Effector memory CD8-positive, alpha-beta T cell (primary cell): ENCODE data around the gene C11orf91.
A peak's percentile ranks its signal among the peaks of the same experiment; 100 is the strongest.

Experiments used
- ATAC-seq: fragments of 150-1000 bp; cut with Tn5 transposase; replicated peaks from 2 replicates; pipeline ENCODE4 v1.10.0; 2021; ENCODE audit warnings: mild to moderate bottlenecking, moderate library complexity
- DNase-seq, 3 experiments: peaks; one replicate each; pipeline ENCODE4 v3.0.0; 2021
- H3K27ac Mint-ChIP-seq, 2 donors: one replicate each; pipeline ENCODE4 v1.8.0; 2022; ENCODE audit warnings: mild to moderate bottlenecking in 2 of 2, mixed read lengths in 2 of 2, moderate library complexity in 2 of 2
- H3K27me3 Mint-ChIP-seq, 2 donors: one replicate each; pipeline ENCODE4 v1.8.0; 2022; ENCODE audit warnings: mixed read lengths in 2 of 2
- H3K36me3 Mint-ChIP-seq: one replicate; pipeline ENCODE4 v1.8.0; 2022; ENCODE audit warnings: mild to moderate bottlenecking, moderate library complexity, mixed read lengths; ENCODE audit not compliant: insufficient read depth
- H3K4me1 Mint-ChIP-seq, 2 donors: one replicate each; pipeline ENCODE4 v1.8.0; 2022; ENCODE audit warnings: low read depth in 2 of 2, mixed read lengths in 2 of 2
- H3K4me3 Mint-ChIP-seq, 2 donors: one replicate each; pipeline ENCODE4 v1.8.0; 2022; ENCODE audit warnings: mild to moderate bottlenecking in 2 of 2, mixed read lengths in 2 of 2, moderate library complexity in 2 of 2
- H3K9me3 Mint-ChIP-seq, 2 donors: one replicate each; pipeline ENCODE4 v1.8.0; 2022; ENCODE audit warnings: mixed read lengths in 2 of 2
- total RNA-seq, 9 experiments: gene quantifications; one replicate each; lab custom pipeline; 2026; lab: John Stamatoyannopoulos, UW

C11orf91 gene, protein sequence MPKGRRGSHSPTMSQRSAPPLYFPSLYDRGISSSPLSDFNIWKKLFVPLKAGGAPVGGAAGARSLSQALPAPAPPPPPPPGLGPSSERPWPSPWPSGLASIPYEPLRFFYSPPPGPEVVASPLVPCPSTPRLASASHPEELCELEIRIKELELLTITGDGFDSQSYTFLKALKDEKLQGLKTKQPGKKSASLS
- 0 to 0.49 (median 0.06) reads per million in 9 experiments for total RNA-seq

DNA sequence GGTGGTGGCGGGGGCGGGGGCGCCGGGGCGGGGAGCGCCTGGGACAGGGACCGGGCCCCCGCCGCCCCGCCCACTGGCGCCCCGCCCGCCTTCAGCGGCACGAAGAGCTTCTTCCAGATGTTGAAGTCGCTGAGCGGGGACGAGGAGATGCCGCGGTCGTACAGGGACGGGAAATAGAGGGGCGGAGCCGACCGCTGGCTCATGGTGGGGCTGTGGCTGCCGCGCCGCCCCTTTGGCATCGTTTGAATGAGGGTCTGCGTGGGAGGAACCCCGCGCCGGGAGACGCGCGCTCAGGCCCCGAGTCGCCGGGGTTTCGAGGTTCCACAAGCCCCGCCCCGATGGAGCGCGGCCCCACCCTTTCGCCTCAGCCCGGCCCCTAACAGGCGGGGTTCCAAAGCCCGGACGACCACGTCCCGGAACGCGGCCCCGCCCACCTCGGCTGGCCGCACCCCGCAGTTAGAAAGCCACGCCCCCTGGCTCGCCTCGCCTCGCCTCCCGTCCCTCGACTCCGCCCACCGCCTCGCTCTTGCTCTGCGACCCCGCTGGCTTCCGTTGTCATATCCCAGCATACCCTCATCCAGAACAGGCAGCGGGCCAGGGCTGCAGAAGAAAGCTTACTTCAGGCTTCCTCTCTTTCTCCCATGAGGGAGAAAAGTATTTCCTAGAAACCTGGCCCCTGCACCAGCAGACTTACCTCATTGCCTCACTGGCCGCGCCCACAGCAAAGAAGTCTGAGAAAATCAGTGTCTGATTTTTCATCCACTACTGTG, at the start of gene C11orf91:
C11orf91 (minus strand) TSS at position 325 of the 770 bp plus-strand sequence; CDS start at position 239, 86 bp downstream.
- ATAC-seq (peak; percentile 94), DNase-seq (peak; percentile 95 to 97 (median 95))
- Mint-ChIP-seq H3K27me3 (peaks cover 24 to 30% of the 10 kb centered on the region in 2 donors), H3K4me3 (peak within 1 kb of the TSS; percentile 86 to 87), H3K36me3 (peaks cover 13% of the 10 kb centered on the region), H3K9me3 (no peaks in the 10 kb centered on the region), H3K4me1 (peaks cover 12 to 13% of the 10 kb centered on the region in 2 donors), H3K27ac (peak within 1 kb of the TSS in 1 of 2 donors; percentile 87)

DNA sequence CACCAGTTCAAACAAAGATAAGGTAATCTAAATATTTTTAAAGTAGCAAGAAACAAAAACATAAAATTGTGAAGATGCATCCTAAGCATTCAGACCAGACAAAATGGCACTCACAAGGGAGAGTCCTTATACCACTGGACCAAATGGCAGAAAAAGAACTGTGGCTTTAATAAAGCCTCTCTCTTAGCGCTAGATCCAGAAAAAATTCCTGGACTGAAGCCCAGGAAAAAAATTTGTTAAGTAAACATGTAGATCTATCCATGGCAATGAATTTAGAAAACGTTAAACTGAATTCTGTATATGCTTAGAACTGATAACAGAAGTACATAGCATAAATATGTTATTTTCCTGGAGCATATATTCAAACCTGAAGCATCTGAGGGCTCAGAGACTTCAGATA, 47.4 kb upstream of the C11orf91 start:
- no peak overlapping the region for H3K4me3 Mint-ChIP-seq
- DNase-seq (no peak), ATAC-seq (no peak)
- H3K27ac Mint-ChIP-seq, result peak overlapping the region in 1 of 2 donors; percentile 32
- peaks cover 75% of the 10 kb centered on the region for H3K36me3 Mint-ChIP-seq
- H3K4me1 Mint-ChIP-seq, result peaks cover 0 to 5% of the 10 kb centered on the region in 2 donors
- no peaks in the 10 kb centered on the region for H3K27me3 Mint-ChIP-seq
- H3K9me3 Mint-ChIP-seq, result no peaks in the 10 kb centered on the region

DNA sequence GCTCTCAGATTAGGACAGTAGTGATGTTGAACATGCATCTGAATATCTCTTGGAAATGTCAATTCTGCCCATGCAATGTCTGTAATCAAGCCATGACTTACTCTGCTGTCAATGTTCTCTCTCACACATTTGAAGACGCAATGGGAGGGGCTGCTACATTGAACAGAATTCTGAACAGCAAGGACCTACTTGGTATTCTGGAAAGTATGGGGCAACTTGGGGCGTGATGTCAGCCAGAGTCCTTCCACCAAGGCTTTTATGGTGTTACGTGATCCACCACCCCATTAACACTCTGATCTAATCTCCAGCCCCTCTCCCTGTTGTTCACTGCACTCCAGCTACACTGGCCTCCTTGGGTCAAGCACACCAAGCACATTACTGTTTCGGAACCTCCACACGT, 42.7 kb upstream of the C11orf91 start:
- peaks cover 47% of the 10 kb centered on the region for H3K36me3 Mint-ChIP-seq
- no peak for DNase-seq
- no peaks in the 10 kb centered on the region for H3K9me3 Mint-ChIP-seq
- ATAC-seq, result no peak
- peaks cover 0 to 5% of the 10 kb centered on the region in 2 donors for H3K4me1 Mint-ChIP-seq
- H3K27ac Mint-ChIP-seq, result no peak overlapping the region
- no peaks in the 10 kb centered on the region for H3K27me3 Mint-ChIP-seq
- no peak overlapping the region for H3K4me3 Mint-ChIP-seq

DNA sequence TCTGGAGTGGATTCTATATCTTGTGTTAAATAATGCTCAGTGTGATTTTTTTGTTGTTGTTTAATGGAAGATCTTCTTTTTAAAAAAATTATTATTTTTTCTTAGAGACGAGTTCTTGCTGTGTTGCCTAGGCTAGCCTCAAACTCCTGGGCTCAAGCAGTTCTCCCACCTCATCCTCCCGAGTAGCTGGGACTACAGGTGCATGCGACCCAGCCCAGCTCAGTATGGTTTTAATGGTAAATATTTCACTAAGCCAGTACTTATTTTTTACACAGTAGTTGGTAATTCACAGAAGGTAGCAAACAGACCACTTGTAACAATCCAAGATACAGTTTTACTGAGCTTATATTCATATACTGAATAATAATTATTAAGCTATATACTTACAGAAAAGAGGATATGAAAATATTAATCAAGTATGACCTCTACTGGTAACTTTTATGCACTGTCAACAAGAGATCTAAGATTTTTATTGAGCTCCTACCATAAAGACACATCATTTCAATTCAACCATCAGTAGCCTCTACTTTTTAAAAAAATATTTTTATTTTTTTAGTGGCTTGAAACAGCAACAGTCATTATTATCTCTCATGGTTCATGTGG, 41.7 kb upstream of the C11orf91 start:
- Mint-ChIP-seq H3K27ac (peak overlapping the region in 1 of 2 donors; percentile 41), H3K27me3 (no peaks in the 10 kb centered on the region), H3K4me1 (peaks cover 0 to 5% of the 10 kb centered on the region in 2 donors), H3K36me3 (peaks cover 42% of the 10 kb centered on the region), H3K9me3 (no peaks in the 10 kb centered on the region), H3K4me3 (no peak overlapping the region)
- ATAC-seq, result peak; percentile 66
- no peak for DNase-seq

DNA sequence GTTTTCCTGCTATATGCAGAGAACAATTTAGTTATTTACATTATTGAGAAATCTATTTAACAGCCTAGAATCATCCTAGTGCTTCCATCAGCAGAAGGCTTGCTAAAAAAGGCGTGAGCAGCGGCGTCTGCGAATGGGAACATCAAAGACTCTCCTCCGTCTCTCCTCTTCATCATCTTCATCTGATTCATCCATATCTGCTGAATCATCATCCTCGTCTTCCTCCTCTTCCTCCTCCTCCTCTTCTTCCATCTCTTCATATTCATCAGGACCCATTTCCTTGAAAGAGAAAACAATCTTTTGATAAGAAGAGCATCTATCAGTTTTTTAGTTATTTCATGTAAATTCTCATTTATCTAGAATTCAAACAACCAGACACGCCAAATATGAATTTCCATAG, 41.2 kb upstream of the C11orf91 start:
- ATAC-seq, result no peak
- H3K4me1 Mint-ChIP-seq, result peaks cover 0 to 5% of the 10 kb centered on the region in 2 donors
- no peak for DNase-seq
- no peaks in the 10 kb centered on the region for H3K9me3 Mint-ChIP-seq
- peaks cover 37% of the 10 kb centered on the region for H3K36me3 Mint-ChIP-seq
- H3K27ac Mint-ChIP-seq, result peak overlapping the region in 1 of 2 donors; percentile 41
- H3K27me3 Mint-ChIP-seq, result no peaks in the 10 kb centered on the region
- no peak overlapping the region for H3K4me3 Mint-ChIP-seq

DNA sequence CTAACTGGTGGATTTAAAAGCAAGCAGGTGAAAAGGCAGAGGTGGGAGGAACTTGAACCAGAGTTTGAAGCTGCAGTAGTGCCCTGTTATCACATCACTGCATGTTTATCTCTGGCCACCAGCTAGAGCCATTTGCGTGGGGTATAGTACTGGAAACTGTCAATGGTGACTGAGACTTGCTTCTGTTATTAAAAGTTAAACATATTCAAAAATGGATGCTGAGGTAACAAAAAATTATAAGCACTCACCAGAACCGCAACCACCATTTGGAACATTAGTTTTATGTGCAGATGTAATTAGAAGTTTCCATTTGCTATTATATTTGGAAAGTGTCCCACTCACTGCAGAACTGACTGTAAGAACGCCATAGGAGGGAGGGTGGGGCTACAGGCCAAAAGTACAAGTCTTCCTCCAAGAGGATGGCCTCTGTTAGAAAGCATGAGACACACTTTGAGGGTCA, 36.8 kb upstream of the C11orf91 start:
- Mint-ChIP-seq H3K27me3 (no peaks in the 10 kb centered on the region), H3K4me3 (peak overlapping the region in 1 of 2 donors; percentile 87), H3K36me3 (peaks cover 15% of the 10 kb centered on the region), H3K9me3 (no peaks in the 10 kb centered on the region), H3K27ac (peak overlapping the region in 1 of 2 donors; percentile 83), H3K4me1 (peaks cover 13 to 17% of the 10 kb centered on the region in 2 donors)
- ATAC-seq (no peak), DNase-seq (no peak)

DNA sequence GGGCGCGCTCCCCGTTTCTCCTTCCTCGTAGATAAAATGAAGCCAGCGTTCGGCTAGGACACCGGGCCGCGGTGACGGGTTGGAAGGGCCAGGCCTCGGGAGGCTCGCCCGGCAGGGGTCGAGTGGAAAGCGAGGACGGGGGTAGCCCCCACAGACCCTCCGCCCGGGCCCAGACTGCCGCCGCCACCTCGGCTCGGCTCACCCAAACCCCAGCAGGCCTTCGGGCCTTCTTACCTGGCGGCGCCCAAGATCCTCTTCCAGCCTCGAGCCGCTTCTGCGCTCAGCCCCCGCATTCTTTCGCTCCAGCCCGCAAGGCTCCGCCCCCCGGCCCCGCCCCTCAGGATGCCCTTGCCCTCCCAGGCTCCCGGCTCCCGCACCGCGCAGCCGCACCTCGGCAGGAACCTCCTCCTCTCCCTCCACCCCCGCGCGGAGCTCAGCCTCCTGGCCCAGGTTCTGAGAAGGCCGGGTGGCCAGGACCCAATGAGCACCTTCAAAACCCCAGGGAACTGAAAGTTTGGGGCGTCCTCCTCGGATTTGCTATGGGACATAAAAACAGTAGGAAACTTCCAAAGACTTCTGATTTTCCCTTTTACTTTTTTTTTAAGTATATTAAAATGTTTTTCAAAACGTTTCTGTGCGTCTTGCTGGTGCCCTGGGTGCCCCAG, 35.7 kb upstream of the C11orf91 start, which contains the start of gene CD59:
CD59 (minus strand) TSS at position 276 of the 665 bp plus-strand sequence. CDS start 13,978 bp downstream, outside the sequence.
- Mint-ChIP-seq H3K27me3 (no peaks in the 10 kb centered on the region), H3K9me3 (no peaks in the 10 kb centered on the region), H3K4me3 (peak within 1 kb of the TSS; percentile 87 to 88), H3K36me3 (peaks cover 11% of the 10 kb centered on the region), H3K27ac (peak within 1 kb of the TSS; percentile 82 to 83), H3K4me1 (peaks cover 16 to 22% of the 10 kb centered on the region in 2 donors)
- ATAC-seq, result peak; percentile 72
- peak; percentile 72 to 78 (median 77) for DNase-seq

DNA sequence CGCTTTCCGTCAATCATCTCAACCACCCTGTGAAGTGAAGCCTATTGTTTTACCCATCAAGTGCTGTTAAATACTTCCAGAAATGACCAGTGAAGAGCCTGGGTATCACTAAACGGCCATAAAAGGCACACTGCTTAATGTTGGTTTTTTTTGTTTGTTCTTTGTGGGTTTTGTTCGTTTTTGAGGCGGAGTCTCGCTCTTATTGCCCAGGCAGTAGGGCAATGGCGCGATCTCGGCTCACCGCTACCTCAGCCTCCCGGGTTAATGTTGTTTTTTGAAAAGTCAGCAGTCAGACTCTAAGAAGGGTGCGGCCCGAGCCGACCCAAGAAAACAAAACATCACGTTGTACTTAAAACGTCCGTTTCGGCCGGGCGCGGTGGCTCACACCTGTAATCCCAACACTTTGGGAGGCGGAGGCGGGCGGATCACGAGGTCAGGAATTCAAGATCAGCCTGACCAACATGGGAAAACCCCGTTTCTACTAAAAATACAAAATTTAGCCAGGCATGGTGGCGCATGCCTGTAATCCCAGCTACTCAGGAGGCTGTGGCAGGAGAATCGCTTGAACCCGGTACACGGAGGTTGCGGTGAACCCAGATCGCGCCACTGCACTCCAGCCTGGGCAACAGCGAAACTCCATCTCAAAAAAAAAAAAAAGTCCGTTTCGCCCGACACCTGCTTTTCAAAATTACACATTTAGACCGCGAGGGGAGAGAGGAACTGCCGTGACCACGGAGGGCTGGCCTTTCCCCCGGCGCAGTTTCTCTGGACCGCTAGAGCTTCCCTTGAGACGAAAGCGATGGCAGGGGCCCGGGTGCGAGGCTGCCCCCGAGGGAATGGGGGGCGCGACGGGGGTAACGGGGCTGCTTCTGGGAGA, 34.9 kb upstream of the C11orf91 start:
- peak; percentile 39 to 47 (median 41) for DNase-seq
- Mint-ChIP-seq H3K36me3 (peaks cover 11% of the 10 kb centered on the region), H3K9me3 (no peaks in the 10 kb centered on the region), H3K27ac (peak overlapping the region; percentile 82 to 83), H3K27me3 (no peaks in the 10 kb centered on the region), H3K4me1 (peaks cover 16 to 22% of the 10 kb centered on the region in 2 donors), H3K4me3 (peak overlapping the region; percentile 87 to 88)
- peak; percentile 70 for ATAC-seq

DNA sequence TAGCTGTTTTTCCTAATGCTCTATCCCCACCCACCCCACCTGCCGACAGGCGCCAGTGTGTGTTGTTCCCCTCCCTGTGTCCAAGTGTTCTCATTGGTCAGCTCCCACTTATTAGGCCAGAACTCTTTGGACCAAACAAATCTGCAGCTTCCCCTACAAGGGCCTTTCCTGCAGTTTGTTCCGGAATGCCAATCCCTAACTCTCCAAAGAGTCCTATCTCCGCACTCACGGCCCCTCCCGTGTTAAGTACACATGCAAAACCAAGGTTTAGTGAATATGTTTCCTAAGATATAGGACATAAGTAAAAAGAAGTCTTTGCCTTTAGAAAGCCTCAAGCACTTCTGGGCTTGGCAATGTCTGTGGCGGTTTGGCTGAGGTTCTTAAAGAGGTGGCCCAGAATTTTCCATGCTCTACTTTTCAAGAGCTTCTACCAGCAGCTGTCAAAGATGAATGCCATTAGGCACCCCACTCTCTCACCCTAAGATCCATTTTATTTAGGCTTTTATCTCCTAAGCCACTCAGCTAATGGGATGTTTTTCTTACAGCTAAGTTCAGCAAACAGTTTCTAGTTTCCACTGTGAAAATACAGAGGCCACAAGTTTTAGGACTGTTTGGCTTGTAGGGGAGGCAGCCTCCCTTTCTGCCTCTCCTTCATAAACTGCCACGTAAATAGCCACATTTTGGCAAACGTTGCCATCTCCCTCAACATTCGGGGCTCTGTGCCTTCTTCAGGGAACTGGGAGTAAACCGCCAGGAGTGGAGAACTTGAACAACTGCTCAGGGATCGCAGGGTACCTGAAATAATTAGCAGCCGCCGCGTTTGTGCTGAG, 34.0 kb upstream of the C11orf91 start:
- Mint-ChIP-seq H3K27ac (peak overlapping the region; percentile 82 to 83), H3K4me1 (peaks cover 16 to 22% of the 10 kb centered on the region in 2 donors), H3K27me3 (no peaks in the 10 kb centered on the region), H3K36me3 (peaks cover 11% of the 10 kb centered on the region), H3K4me3 (peak overlapping the region; percentile 87 to 88), H3K9me3 (no peaks in the 10 kb centered on the region)
- ATAC-seq (no peak), DNase-seq (no peak)

DNA sequence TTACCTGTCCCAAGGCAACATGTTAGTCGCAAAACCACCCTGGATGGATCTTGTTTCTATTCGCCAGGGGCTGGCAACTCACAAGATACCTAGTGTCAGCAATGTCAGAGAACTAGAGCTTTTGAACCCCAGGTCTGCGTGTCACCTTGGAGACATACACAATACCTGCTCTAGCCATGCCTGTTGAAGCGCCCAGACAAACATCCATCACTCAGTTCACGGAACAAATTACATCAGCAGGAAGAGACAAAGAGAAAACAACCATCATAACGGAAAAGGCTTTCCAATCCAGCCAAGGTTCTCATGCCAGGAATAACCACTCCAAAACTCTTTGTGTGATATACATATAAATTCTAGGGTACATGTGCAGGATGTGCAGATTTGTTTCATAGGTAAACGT, 33.4 kb upstream of the C11orf91 start:
- H3K9me3 Mint-ChIP-seq, result no peaks in the 10 kb centered on the region
- H3K36me3 Mint-ChIP-seq, result peaks cover 13% of the 10 kb centered on the region
- H3K4me3 Mint-ChIP-seq, result no peak overlapping the region
- no peak overlapping the region for H3K27ac Mint-ChIP-seq
- no peak for DNase-seq
- no peak for ATAC-seq
- H3K27me3 Mint-ChIP-seq, result no peaks in the 10 kb centered on the region
- peaks cover 16 to 22% of the 10 kb centered on the region in 2 donors for H3K4me1 Mint-ChIP-seq

DNA sequence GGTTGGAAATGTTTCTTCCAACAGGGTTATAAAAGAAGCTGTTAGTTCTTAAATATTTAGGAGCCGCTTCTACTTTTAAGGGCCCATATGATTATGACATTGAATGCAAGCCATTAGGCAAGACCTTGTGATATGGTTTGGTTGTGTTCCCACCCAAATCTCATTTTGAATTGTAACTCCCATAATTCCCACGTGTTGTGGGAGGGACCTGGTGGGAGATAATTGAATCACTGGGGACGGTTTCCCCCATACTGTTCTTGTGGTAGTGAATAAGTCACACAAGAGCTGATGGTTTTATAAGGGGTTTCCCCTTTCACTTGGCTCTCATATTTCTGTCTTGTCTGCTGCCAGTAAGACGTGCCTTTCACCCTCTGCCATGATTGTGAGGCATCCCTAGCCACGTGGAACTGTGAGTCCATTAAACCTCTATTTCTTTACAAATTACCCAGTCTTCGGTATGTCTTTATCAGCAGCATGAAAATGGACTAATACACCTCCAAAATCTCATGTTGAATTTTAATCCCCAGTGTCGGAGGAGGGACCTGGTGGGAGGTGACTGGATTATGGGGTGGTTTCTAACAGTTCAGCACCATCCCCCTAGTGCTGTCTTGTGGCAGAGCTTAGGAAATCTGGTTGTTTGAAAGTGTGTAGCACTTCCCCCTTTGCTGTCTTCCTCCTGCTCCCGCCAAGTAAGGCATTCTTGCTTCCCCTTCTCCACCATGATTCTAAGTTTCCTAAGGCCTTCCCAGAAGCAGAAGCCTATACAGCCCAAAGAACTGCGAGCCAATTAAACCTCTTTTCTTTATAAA, 31.3 kb upstream of the C11orf91 start:
- Mint-ChIP-seq H3K4me3 (no peak overlapping the region), H3K9me3 (no peaks in the 10 kb centered on the region), H3K27ac (no peak overlapping the region), H3K36me3 (peaks cover 13% of the 10 kb centered on the region), H3K27me3 (no peaks in the 10 kb centered on the region), H3K4me1 (peaks cover 16 to 22% of the 10 kb centered on the region in 2 donors)
- no peak for ATAC-seq
- DNase-seq, result no peak
